ENCODE results near the gene UBL5.

The UBL5 gene

DNA sequence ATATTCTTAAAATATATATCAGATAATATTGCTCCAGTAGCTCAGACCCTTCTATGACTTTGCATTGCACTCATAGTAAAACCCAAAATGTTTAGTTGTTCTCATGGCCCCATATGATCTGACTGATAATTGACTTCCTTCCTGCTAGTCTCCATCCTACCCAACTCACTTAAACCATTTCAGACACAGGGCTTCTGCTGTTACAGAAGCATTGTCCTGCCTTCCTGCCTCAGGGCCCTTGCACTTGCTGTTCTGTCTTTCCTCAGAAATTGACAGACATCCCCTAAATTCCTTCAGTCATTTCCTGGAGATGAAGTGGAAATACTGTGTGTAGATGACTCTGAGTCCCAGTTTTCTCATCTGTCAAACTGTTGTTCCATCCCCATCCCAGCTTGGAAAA is 28.6 kb upstream of the UBL5 start:
- no peak overlapping the region for H3K4ac ChIP-seq (ENCODE audit: low read depth in 1 of 2, low read length in 2 of 2)
- no peaks in the 10 kb centered on the region for H3K4me1 ChIP-seq (ENCODE audit: control insufficient read depth, insufficient read depth, low read depth, low read length)
- DNase-seq, result no peak
- H3K4me2 ChIP-seq (ENCODE audit: low read length, poor library complexity, severe bottlenecking), result no peak overlapping the region
- no peak overlapping the region for H3K23ac ChIP-seq (ENCODE audit: low read length in 2 of 2)
- H2BK15ac ChIP-seq (ENCODE audit: low read depth, poor library complexity, severe bottlenecking), result no peak overlapping the region
- no peak overlapping the region for H3K18ac ChIP-seq (ENCODE audit: low read depth in 1 of 2, low read length in 2 of 2)
- no peak overlapping the region for H4K8ac ChIP-seq (ENCODE audit: low read length)
- no peak overlapping the region for H2BK120ac ChIP-seq (ENCODE audit: low read depth, low read length)
- no peaks in the 10 kb centered on the region for H3K9me3 ChIP-seq (ENCODE audit: control insufficient read depth, low read length)
- peaks cover 4 to 12% of the 10 kb centered on the region in 2 experiments for H3K36me3 ChIP-seq (ENCODE audit: control insufficient read depth in 1 of 2, insufficient read depth in 2 of 2, low read depth in 1 of 2, low read length in 2 of 2)
- H3K9ac ChIP-seq (ENCODE audit: low read length), result no peak overlapping the region
- no peak overlapping the region for H2BK12ac ChIP-seq (ENCODE audit: low read length in 2 of 2)
- no peak overlapping the region for H3K4me3 ChIP-seq (ENCODE audit: insufficient read depth in 1 of 2, low read depth in 1 of 2, low read length in 2 of 2)
- H2BK5ac ChIP-seq (ENCODE audit: low read depth, low read length, poor library complexity, severe bottlenecking), result no peak overlapping the region
- no peak overlapping the region for H3K14ac ChIP-seq (ENCODE audit: low read length in 2 of 2)
- H3K27ac ChIP-seq (ENCODE audit: low read length, poor library complexity, severe bottlenecking), result no peak overlapping the region
- no peak overlapping the region for H2AK5ac ChIP-seq (ENCODE audit: low read length, severe bottlenecking)
- no peak overlapping the region for H2AFZ ChIP-seq (ENCODE audit: low read depth, low read length)
- H4K91ac ChIP-seq (ENCODE audit: low read length), result no peak overlapping the region
- H3K27me3 ChIP-seq (ENCODE audit: control insufficient read depth in 1 of 2, insufficient read depth in 1 of 2, low read length in 2 of 2), result no peaks in the 10 kb centered on the region
- H3K79me1 ChIP-seq (replicated peaks; ENCODE audit: low read length, poor library complexity, severe bottlenecking), result peaks cover 5% of the 10 kb centered on the region

DNA sequence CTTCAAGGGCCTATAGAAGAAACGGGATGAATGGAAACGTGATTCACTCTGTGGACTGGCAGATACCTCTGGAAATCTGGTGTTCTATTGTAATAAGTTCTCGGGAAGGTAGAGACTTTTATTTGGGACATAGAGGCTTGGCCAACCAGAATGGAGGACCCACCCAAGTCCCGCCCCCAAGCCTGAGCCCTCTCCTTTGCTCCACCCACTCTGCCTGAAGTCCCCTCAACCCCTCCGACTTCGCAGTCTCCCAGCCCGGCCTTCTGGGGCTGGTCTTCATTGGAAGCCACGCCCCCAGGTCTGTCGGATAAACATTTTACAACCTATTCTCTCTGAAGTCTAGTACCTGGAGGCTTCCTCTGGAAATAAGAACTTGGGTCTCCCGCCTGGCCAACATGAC is 25.7 kb upstream of the UBL5 start:
- H3K79me1 ChIP-seq (replicated peaks; ENCODE audit: low read length, poor library complexity, severe bottlenecking), result peaks cover 7% of the 10 kb centered on the region
- H3K27me3 ChIP-seq (ENCODE audit: control insufficient read depth in 1 of 2, insufficient read depth in 1 of 2, low read length in 2 of 2), result no peaks in the 10 kb centered on the region
- no peak overlapping the region for H3K4ac ChIP-seq (ENCODE audit: low read depth in 1 of 2, low read length in 2 of 2)
- no peak overlapping the region for H3K9ac ChIP-seq (ENCODE audit: low read length)
- WGBS, result 88% methylated on average over 9 of the region's 10 CpGs
- H2AFZ ChIP-seq (ENCODE audit: low read depth, low read length), result no peak overlapping the region
- no peak overlapping the region for H3K27ac ChIP-seq (ENCODE audit: low read length, poor library complexity, severe bottlenecking)
- peaks cover 23 to 31% of the 10 kb centered on the region in 2 experiments for H3K36me3 ChIP-seq (ENCODE audit: control insufficient read depth in 1 of 2, insufficient read depth in 2 of 2, low read depth in 1 of 2, low read length in 2 of 2)
- no peak overlapping the region for H3K14ac ChIP-seq (ENCODE audit: low read length in 2 of 2)
- no peak overlapping the region for H2BK5ac ChIP-seq (ENCODE audit: low read depth, low read length, poor library complexity, severe bottlenecking)
- no peaks in the 10 kb centered on the region for H3K9me3 ChIP-seq (ENCODE audit: control insufficient read depth, low read length)
- no peak overlapping the region for H3K23ac ChIP-seq (ENCODE audit: low read length in 2 of 2)
- H2AK5ac ChIP-seq (ENCODE audit: low read length, severe bottlenecking), result no peak overlapping the region
- no peak overlapping the region for H2BK12ac ChIP-seq (ENCODE audit: low read length in 2 of 2)
- no peak overlapping the region for H4K8ac ChIP-seq (ENCODE audit: low read length)
- H2BK120ac ChIP-seq (ENCODE audit: low read depth, low read length), result no peak overlapping the region
- no peak overlapping the region for H4K91ac ChIP-seq (ENCODE audit: low read length)
- no peak overlapping the region for H2BK15ac ChIP-seq (ENCODE audit: low read depth, poor library complexity, severe bottlenecking)
- no peak for DNase-seq
- H3K4me1 ChIP-seq (ENCODE audit: control insufficient read depth, insufficient read depth, low read depth, low read length), result no peaks in the 10 kb centered on the region
- no peak overlapping the region for H3K4me3 ChIP-seq (ENCODE audit: insufficient read depth in 1 of 2, low read depth in 1 of 2, low read length in 2 of 2)
- H3K18ac ChIP-seq (ENCODE audit: low read depth in 1 of 2, low read length in 2 of 2), result no peak overlapping the region
- no peak overlapping the region for H3K4me2 ChIP-seq (ENCODE audit: low read length, poor library complexity, severe bottlenecking)

DNA sequence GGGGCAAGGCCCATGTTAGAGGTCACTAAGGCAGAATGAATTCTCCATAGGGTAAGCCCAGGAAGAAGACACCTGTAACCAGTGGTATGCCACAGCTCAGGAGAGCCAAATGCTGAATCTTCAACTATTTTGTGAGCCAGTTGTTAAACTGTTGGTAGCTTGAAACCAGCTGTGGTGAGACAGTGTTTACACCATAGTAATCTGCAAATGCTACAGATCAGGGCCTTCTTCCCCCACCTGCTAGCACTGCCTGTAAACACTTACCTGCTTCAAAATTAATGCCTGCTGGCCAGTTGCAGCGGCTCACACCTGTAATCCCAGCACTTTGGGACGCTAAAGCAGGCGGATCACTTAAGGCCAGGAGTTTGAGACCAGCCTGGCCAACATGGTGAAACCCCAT is 20.9 kb upstream of the UBL5 start:
- H3K4ac ChIP-seq (ENCODE audit: low read depth in 1 of 2, low read length in 2 of 2), result no peak overlapping the region
- H3K79me1 ChIP-seq (replicated peaks; ENCODE audit: low read length, poor library complexity, severe bottlenecking), result peaks cover 26% of the 10 kb centered on the region
- H3K9ac ChIP-seq (ENCODE audit: low read length), result no peak overlapping the region
- H2AFZ ChIP-seq (ENCODE audit: low read depth, low read length), result no peak overlapping the region
- H3K36me3 ChIP-seq (ENCODE audit: control insufficient read depth in 1 of 2, insufficient read depth in 2 of 2, low read depth in 1 of 2, low read length in 2 of 2), result peaks cover 64 to 71% of the 10 kb centered on the region in 2 experiments
- H3K4me2 ChIP-seq (ENCODE audit: low read length, poor library complexity, severe bottlenecking), result no peak overlapping the region
- 100% methylated on average over 2 of the region's 3 CpGs for WGBS
- H2BK120ac ChIP-seq (ENCODE audit: low read depth, low read length), result no peak overlapping the region
- no peak overlapping the region for H3K4me3 ChIP-seq (ENCODE audit: insufficient read depth in 1 of 2, low read depth in 1 of 2, low read length in 2 of 2)
- no peak overlapping the region for H3K18ac ChIP-seq (ENCODE audit: low read depth in 1 of 2, low read length in 2 of 2)
- H2AK5ac ChIP-seq (ENCODE audit: low read length, severe bottlenecking), result no peak overlapping the region
- no peak overlapping the region for H3K27ac ChIP-seq (ENCODE audit: low read length, poor library complexity, severe bottlenecking)
- H3K9me3 ChIP-seq (ENCODE audit: control insufficient read depth, low read length), result no peaks in the 10 kb centered on the region
- no peak overlapping the region for H4K91ac ChIP-seq (ENCODE audit: low read length)
- no peak overlapping the region for H2BK15ac ChIP-seq (ENCODE audit: low read depth, poor library complexity, severe bottlenecking)
- no peak for DNase-seq
- no peak overlapping the region for H3K14ac ChIP-seq (ENCODE audit: low read length in 2 of 2)
- no peaks in the 10 kb centered on the region for H3K27me3 ChIP-seq (ENCODE audit: control insufficient read depth in 1 of 2, insufficient read depth in 1 of 2, low read length in 2 of 2)
- peaks cover 10% of the 10 kb centered on the region for H3K4me1 ChIP-seq (ENCODE audit: control insufficient read depth, insufficient read depth, low read depth, low read length)
- H2BK12ac ChIP-seq (ENCODE audit: low read length in 2 of 2), result no peak overlapping the region
- no peak overlapping the region for H2BK5ac ChIP-seq (ENCODE audit: low read depth, low read length, poor library complexity, severe bottlenecking)
- H3K23ac ChIP-seq (ENCODE audit: low read length in 2 of 2), result no peak overlapping the region
- no peak overlapping the region for H4K8ac ChIP-seq (ENCODE audit: low read length)

DNA sequence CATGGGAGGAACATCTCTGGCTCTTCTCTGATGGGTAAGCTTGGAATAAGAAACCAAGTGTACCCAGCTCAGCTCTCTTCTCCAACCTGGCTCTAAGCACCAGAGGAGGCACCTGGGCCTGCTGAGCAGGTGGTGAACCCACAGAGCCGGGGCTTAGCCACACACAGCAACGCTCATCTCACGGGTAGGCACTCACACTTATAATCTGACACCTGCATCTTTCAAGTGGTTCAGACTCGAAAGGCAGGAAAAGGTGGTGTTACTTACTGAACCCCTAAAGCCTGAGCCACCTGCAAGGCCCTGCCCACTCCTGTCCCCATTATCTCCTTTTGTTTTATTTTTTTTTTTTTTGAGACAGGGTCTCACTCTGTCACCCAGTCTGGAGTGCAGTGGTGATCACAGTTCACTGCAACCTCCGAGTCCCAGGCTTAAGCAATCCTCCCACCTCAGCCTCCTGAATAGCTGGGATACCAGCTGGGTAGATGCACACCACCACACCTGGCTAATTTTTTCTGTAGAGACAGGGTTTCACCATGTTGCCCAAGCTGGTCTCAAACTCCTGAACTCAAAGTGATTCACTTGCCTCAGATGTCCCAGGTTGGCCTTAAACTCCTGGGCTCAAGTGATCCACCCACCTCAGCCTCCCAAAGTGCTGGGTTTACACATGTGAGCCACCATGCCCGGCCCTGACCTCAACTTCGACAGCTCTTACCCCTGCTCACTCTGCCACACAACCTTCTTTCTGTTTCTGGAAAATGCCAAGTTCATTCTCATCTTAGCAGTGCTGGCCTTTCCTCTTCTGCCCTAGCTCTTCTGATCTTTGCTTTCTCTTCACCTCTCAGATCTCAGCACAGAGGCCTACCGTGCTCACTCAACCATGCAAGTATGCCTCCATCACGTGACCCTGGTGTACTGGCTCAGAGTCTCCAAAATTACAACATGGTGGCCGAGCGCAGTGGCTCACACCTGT is 18.6 kb upstream of the UBL5 start:
- no peaks in the 10 kb centered on the region for H3K9me3 ChIP-seq (ENCODE audit: control insufficient read depth, low read length)
- no peak for DNase-seq
- no peak overlapping the region for H2AK5ac ChIP-seq (ENCODE audit: low read length, severe bottlenecking)
- H2BK12ac ChIP-seq (ENCODE audit: low read length in 2 of 2), result no peak overlapping the region
- no peak overlapping the region for H3K9ac ChIP-seq (ENCODE audit: low read length)
- no peak overlapping the region for H2BK15ac ChIP-seq (ENCODE audit: low read depth, poor library complexity, severe bottlenecking)
- H3K23ac ChIP-seq (ENCODE audit: low read length in 2 of 2), result no peak overlapping the region
- H3K18ac ChIP-seq (ENCODE audit: low read depth in 1 of 2, low read length in 2 of 2), result no peak overlapping the region
- no peak overlapping the region for H2BK120ac ChIP-seq (ENCODE audit: low read depth, low read length)
- no peak overlapping the region for H3K27ac ChIP-seq (ENCODE audit: low read length, poor library complexity, severe bottlenecking)
- H3K36me3 ChIP-seq (ENCODE audit: control insufficient read depth in 1 of 2, insufficient read depth in 2 of 2, low read depth in 1 of 2, low read length in 2 of 2), result peaks cover 69 to 72% of the 10 kb centered on the region in 2 experiments
- no peak overlapping the region for H3K14ac ChIP-seq (ENCODE audit: low read length in 2 of 2)
- no peaks in the 10 kb centered on the region for H3K27me3 ChIP-seq (ENCODE audit: control insufficient read depth in 1 of 2, insufficient read depth in 1 of 2, low read length in 2 of 2)
- peaks cover 27% of the 10 kb centered on the region for H3K79me1 ChIP-seq (replicated peaks; ENCODE audit: low read length, poor library complexity, severe bottlenecking)
- H3K4me3 ChIP-seq (ENCODE audit: insufficient read depth in 1 of 2, low read depth in 1 of 2, low read length in 2 of 2), result no peak overlapping the region
- H4K91ac ChIP-seq (ENCODE audit: low read length), result no peak overlapping the region
- no peak overlapping the region for H2BK5ac ChIP-seq (ENCODE audit: low read depth, low read length, poor library complexity, severe bottlenecking)
- no peak overlapping the region for H2AFZ ChIP-seq (ENCODE audit: low read depth, low read length)
- no peak overlapping the region for H3K4me2 ChIP-seq (ENCODE audit: low read length, poor library complexity, severe bottlenecking)
- 93% methylated on average over 11 of the region's 11 CpGs for WGBS
- H3K4ac ChIP-seq (ENCODE audit: low read depth in 1 of 2, low read length in 2 of 2), result no peak overlapping the region
- H3K4me1 ChIP-seq (ENCODE audit: control insufficient read depth, insufficient read depth, low read depth, low read length), result peaks cover 10% of the 10 kb centered on the region
- no peak overlapping the region for H4K8ac ChIP-seq (ENCODE audit: low read length)
